Measurements from ENCODE around the gene FTCDNL1. TPM values are rescaled to one million over a fixed set of nuclear protein-coding genes. Genes with fewer than 3 reads are reported as not detected.

FTCDNL1 gene
- polyA plus RNA-seq, 1 donor (not counting 4 experiments of a cell fraction or from before 2014, with no cell fraction given) = 0.96 TPM

- Histone ChIP-seq H3K27ac (ENCODE audit: control insufficient read depth, insufficient read depth, low read length) (no peak overlapping the region), H3K4me3 (ENCODE audit: control insufficient read depth in 2 of 3, extremely low read depth in 1 of 3, insufficient read depth in 2 of 3, low read depth in 1 of 3, low read length in 3 of 3) (no peak overlapping the region), H3K9me1 (ENCODE audit: control insufficient read depth, extremely low read depth, insufficient read depth, low read length) (no peaks in the 10 kb centered on the region), H3K4me2 (ENCODE audit: control insufficient read depth, extremely low read depth, insufficient read depth, low read depth, low read length) (no peak overlapping the region), H3K36me3 (ENCODE audit: control insufficient read depth in 2 of 2, extremely low read depth in 1 of 2, insufficient read depth in 2 of 2, low read length in 2 of 2) (no peaks in the 10 kb centered on the region), H3K27me3 (ENCODE audit: control insufficient read depth, extremely low read depth, insufficient read depth, low read length) (no peaks in the 10 kb centered on the region), H3K9me3 (ENCODE audit: control insufficient read depth, low read depth, low read length) (peaks cover 2% of the 10 kb centered on the region), H2AFZ (ENCODE audit: control insufficient read depth, low read length) (no peak overlapping the region), H3K9ac (ENCODE audit: control insufficient read depth, extremely low read depth, insufficient read depth, low read length) (no peak overlapping the region), H3K4me1 (ENCODE audit: control insufficient read depth, extremely low read depth, insufficient read depth, low read length) (no peaks in the 10 kb centered on the region), H3K79me2 (ENCODE audit: control insufficient read depth, insufficient read depth, low read length) (no peaks in the 10 kb centered on the region), H4K20me1 (ENCODE audit: control insufficient read depth, extremely low read depth, insufficient read depth, low read length) (no peaks in the 10 kb centered on the region)
- TF ChIP-seq CTCF (optimal IDR thresholded peaks at IDR 0.05 in 1 of 3, IDR thresholded peaks at IDR 0.05 in 1 of 3, conservative IDR thresholded peaks at IDR 0.05 in 1 of 3; ENCODE audit: extremely low read depth in 1 of 3, insufficient read depth in 2 of 3, low read length in 3 of 3) (no peak), EZH2 (IDR thresholded peaks at IDR 0.05; ENCODE audit: low read length) (no peak)
- FAIRE-seq = no peak
- dilution Hi-C loops (cut with MboI; ENCODE audit: extremely low pct_ligation_motif_present, low sequenced_read_pairs) = no loop called here
- DNase-seq (ENCODE audit: low read depth, low spot score) = no peak
These were observed 18.7 kb upstream of the FTCDNL1 start for GRCh38 chr2:199869653-199870052.

GRCh38 chr2:199869227-199869541 lies 18.2 kb upstream of the FTCDNL1 start:
- Histone ChIP-seq H3K79me2 (ENCODE audit: control insufficient read depth, insufficient read depth, low read length) (no peaks in the 10 kb centered on the region), H3K36me3 (ENCODE audit: control insufficient read depth in 2 of 2, extremely low read depth in 1 of 2, insufficient read depth in 2 of 2, low read length in 2 of 2) (no peaks in the 10 kb centered on the region), H3K4me1 (ENCODE audit: control insufficient read depth, extremely low read depth, insufficient read depth, low read length) (no peaks in the 10 kb centered on the region), H3K4me2 (ENCODE audit: control insufficient read depth, extremely low read depth, insufficient read depth, low read depth, low read length) (no peak overlapping the region), H3K9ac (ENCODE audit: control insufficient read depth, extremely low read depth, insufficient read depth, low read length) (no peak overlapping the region), H2AFZ (ENCODE audit: control insufficient read depth, low read length) (no peak overlapping the region), H4K20me1 (ENCODE audit: control insufficient read depth, extremely low read depth, insufficient read depth, low read length) (no peaks in the 10 kb centered on the region), H3K27ac (ENCODE audit: control insufficient read depth, insufficient read depth, low read length) (no peak overlapping the region), H3K27me3 (ENCODE audit: control insufficient read depth, extremely low read depth, insufficient read depth, low read length) (no peaks in the 10 kb centered on the region), H3K9me3 (ENCODE audit: control insufficient read depth, low read depth, low read length) (peaks cover 2% of the 10 kb centered on the region), H3K4me3 (ENCODE audit: control insufficient read depth in 2 of 3, extremely low read depth in 1 of 3, insufficient read depth in 2 of 3, low read depth in 1 of 3, low read length in 3 of 3) (no peak overlapping the region), H3K9me1 (ENCODE audit: control insufficient read depth, extremely low read depth, insufficient read depth, low read length) (no peaks in the 10 kb centered on the region)
- dilution Hi-C loops (cut with MboI; ENCODE audit: extremely low pct_ligation_motif_present, low sequenced_read_pairs) = no loop called here
- FAIRE-seq (no peak), DNase-seq (ENCODE audit: low read depth, low spot score) (no peak)
- no peak for TF ChIP-seq EZH2 (IDR thresholded peaks at IDR 0.05; ENCODE audit: low read length)

- Histone ChIP-seq H3K4me2 (ENCODE audit: control insufficient read depth, extremely low read depth, insufficient read depth, low read depth, low read length) (no peak overlapping the region), H3K36me3 (ENCODE audit: control insufficient read depth in 2 of 2, extremely low read depth in 1 of 2, insufficient read depth in 2 of 2, low read length in 2 of 2) (no peaks in the 10 kb centered on the region), H3K4me1 (ENCODE audit: control insufficient read depth, extremely low read depth, insufficient read depth, low read length) (no peaks in the 10 kb centered on the region), H2AFZ (ENCODE audit: control insufficient read depth, low read length) (no peak overlapping the region), H3K4me3 (ENCODE audit: control insufficient read depth in 2 of 3, extremely low read depth in 1 of 3, insufficient read depth in 2 of 3, low read depth in 1 of 3, low read length in 3 of 3) (no peak overlapping the region), H3K79me2 (ENCODE audit: control insufficient read depth, insufficient read depth, low read length) (no peaks in the 10 kb centered on the region), H3K27ac (ENCODE audit: control insufficient read depth, insufficient read depth, low read length) (no peak overlapping the region), H3K9me1 (ENCODE audit: control insufficient read depth, extremely low read depth, insufficient read depth, low read length) (no peaks in the 10 kb centered on the region), H4K20me1 (ENCODE audit: control insufficient read depth, extremely low read depth, insufficient read depth, low read length) (no peaks in the 10 kb centered on the region), H3K27me3 (ENCODE audit: control insufficient read depth, extremely low read depth, insufficient read depth, low read length) (no peaks in the 10 kb centered on the region), H3K9me3 (ENCODE audit: control insufficient read depth, low read depth, low read length) (no peaks in the 10 kb centered on the region), H3K9ac (ENCODE audit: control insufficient read depth, extremely low read depth, insufficient read depth, low read length) (no peak overlapping the region)
- no peak for FAIRE-seq
- TF ChIP-seq EZH2 (IDR thresholded peaks at IDR 0.05; ENCODE audit: low read length) = no peak
- TF ChIP-seq CTCF (optimal IDR thresholded peaks at IDR 0.05 in 1 of 3, IDR thresholded peaks at IDR 0.05 in 1 of 3, conservative IDR thresholded peaks at IDR 0.05 in 1 of 3; ENCODE audit: extremely low read depth in 1 of 3, insufficient read depth in 2 of 3, low read length in 3 of 3) = no peak
- dilution Hi-C loops (cut with MboI; ENCODE audit: extremely low pct_ligation_motif_present, low sequenced_read_pairs) = no loop called here
- no peak for DNase-seq (ENCODE audit: low read depth, low spot score)
These were observed 17.6 kb upstream of the FTCDNL1 start for GRCh38 chr2:199868431-199869226.
